ENCODE results near the gene ARG2. TPM values are rescaled to one million over a fixed set of nuclear protein-coding genes. Genes with fewer than 3 reads are reported as not detected.

The ARG2 gene
- total RNA-seq, 1 donor from 2014 or later, result 0.40 TPM

DNA sequence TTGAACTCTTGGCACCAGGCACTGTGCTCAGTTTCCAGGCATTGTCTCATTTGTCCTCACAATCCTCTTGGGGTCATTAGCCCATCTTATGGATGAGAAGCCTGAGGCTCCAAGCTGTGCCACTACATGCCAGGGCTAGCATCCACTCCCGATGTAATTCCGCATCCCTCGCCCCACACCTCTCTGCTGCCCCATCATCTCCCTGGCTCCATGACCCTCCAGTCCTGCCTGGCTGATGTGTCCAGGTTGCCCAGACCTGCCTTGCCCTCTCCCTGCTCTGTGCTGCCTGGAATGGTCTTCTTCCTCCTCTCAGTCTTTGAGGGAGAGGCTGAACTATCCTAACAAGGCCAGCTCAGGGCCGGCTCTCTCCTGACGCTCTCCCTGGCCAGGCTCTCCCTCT, 47.1 kb upstream of the ARG2 start:
- TF ChIP-seq, protein P1, sequence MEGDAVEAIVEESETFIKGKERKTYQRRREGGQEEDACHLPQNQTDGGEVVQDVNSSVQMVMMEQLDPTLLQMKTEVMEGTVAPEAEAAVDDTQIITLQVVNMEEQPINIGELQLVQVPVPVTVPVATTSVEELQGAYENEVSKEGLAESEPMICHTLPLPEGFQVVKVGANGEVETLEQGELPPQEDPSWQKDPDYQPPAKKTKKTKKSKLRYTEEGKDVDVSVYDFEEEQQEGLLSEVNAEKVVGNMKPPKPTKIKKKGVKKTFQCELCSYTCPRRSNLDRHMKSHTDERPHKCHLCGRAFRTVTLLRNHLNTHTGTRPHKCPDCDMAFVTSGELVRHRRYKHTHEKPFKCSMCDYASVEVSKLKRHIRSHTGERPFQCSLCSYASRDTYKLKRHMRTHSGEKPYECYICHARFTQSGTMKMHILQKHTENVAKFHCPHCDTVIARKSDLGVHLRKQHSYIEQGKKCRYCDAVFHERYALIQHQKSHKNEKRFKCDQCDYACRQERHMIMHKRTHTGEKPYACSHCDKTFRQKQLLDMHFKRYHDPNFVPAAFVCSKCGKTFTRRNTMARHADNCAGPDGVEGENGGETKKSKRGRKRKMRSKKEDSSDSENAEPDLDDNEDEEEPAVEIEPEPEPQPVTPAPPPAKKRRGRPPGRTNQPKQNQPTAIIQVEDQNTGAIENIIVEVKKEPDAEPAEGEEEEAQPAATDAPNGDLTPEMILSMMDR (IDR thresholded peaks at IDR 0.05), result no peak
- no peaks in the 10 kb centered on the region for H3K36me3 Mint-ChIP-seq (ENCODE audit: low read depth)
- no peak overlapping the region for H3K4me3 Mint-ChIP-seq
- intact Hi-C loops (cut with micrococcal nuclease), result loop anchor here (10.0 kb wide), 2 partner anchors 408 to 1218 kb away; no protein-coding TSS in a partner anchor
- ChIA-PET CTCF (interaction anchor here (1.2 to 9.1 kb wide), 10 partner anchors 12 to 144 kb away, joined by 3 to 339 read pairs (median 14); partner anchors contain the start of gene TMEM229B), POLR2A (interaction anchor here (1.6 kb wide), 1 partner anchor 28 kb away, joined by 6 read pairs; the partner anchor contains the start of gene PIGH)
- H3K27ac Mint-ChIP-seq, result no peak overlapping the region
- DNase-seq (no peak), ATAC-seq (ENCODE audit: low read depth) (no peak)
- H3K4me1 Mint-ChIP-seq, result peaks cover 3% of the 10 kb centered on the region
- no peaks in the 10 kb centered on the region for H3K9me3 Mint-ChIP-seq
- peaks cover 8% of the 10 kb centered on the region for H3K27me3 Mint-ChIP-seq

DNA sequence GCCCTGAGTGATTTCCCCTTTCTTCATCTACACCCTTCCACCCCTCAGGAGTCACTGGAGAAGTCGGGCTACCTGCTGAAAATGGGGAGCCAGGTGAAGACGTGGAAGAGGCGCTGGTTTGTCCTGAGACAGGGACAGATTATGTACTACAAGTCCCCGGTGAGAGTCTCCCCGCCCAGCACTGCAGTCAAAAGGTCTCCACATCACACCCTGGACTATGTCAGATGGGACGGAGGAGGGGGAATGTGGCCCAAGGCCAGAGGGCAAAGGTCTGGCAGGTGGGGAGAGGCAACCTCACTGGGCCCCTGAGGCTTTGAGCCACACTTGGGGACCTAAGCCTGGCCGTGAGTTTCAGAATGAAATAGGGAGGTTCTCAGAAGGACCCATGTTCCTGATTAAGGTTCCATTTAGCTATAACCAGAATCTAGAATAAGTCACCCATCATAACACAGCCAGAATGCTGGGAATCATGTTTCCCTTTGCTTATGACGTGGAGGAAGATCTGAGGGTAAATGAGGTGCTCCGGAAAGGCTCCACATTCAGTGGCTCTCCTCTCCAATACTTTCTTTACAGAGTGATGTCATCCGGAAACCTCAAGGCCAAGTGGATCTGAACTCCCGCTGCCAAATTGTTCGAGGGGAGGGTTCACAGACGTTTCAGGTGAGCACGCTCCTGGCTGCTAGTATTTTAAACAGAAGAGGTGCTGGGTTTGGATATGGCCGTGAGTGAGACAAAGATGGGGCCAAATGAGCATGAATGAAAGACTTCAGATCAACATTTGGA, 46.3 kb upstream of the ARG2 start:
- Mint-ChIP-seq H3K4me1 (peaks cover 3% of the 10 kb centered on the region), H3K27ac (no peak overlapping the region), H3K9me3 (no peaks in the 10 kb centered on the region), H3K4me3 (no peak overlapping the region), H3K36me3 (ENCODE audit: low read depth) (no peaks in the 10 kb centered on the region), H3K27me3 (peaks cover 4% of the 10 kb centered on the region)
- POLR2A ChIA-PET, result no interaction called here
- DNase-seq (no peak), ATAC-seq (ENCODE audit: low read depth) (no peak)
- TF ChIP-seq, protein P1 (IDR thresholded peaks at IDR 0.05), result no peak
- intact Hi-C loops (cut with micrococcal nuclease), result loop anchor here (10.0 kb wide), 2 partner anchors 409 to 1219 kb away; no protein-coding TSS in a partner anchor
- CTCF ChIA-PET, result interaction anchor here (1.5 to 9.1 kb wide), 2 partner anchors 11 to 145 kb away, joined by 3 to 339 read pairs; no protein-coding TSS in a partner anchor

DNA sequence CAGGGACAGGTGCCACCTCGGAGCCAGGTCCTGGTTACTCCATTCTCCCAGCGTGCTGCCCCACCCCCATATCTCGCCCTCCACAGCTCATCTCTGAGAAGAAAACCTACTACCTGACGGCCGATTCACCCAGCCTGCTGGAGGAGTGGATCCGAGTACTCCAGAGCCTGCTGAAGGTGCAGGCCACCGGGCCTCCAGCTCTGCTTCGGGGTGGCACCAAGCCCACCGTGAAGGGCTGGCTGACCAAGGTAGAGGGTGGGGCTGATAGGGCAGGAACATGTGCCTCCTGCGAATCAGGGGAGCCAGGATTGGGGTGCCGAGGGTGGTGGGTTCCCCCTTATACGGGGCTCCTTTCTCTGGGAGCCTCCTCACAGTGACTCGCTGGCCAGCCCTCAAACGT, 45.6 kb upstream of the ARG2 start:
- intact Hi-C loops (cut with micrococcal nuclease), result loop anchor here (10.0 kb wide), 2 partner anchors 409 to 1219 kb away; no protein-coding TSS in a partner anchor
- no peak for ATAC-seq (ENCODE audit: low read depth)
- CTCF ChIA-PET, result no interaction called here
- TF ChIP-seq, protein P1 (IDR thresholded peaks at IDR 0.05), result no peak
- Mint-ChIP-seq H3K27ac (no peak overlapping the region), H3K27me3 (peaks cover 4% of the 10 kb centered on the region), H3K36me3 (ENCODE audit: low read depth) (no peaks in the 10 kb centered on the region), H3K4me3 (no peak overlapping the region), H3K4me1 (peaks cover 3% of the 10 kb centered on the region), H3K9me3 (no peaks in the 10 kb centered on the region)
- POLR2A ChIA-PET, result no interaction called here
- DNase-seq, result no peak

DNA sequence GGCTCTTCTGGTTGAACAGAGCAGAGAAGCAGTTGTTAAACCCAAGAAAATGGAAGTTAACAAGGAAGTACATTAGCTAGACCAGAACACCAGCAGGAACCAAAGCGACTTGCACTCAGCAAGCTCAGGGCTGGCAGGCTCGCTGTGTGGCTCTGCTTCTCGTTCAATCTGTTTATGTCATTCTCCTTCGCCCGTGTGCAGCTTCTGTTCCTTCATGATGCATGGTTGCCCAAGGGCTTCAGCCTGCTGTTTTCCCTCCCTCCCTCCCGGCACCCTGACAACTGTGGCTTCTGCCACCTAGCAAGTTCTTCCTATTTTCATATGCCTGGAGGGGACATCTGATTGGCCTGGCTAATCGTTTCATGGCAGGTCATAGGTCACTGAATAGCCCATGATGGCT, 44.9 kb upstream of the ARG2 start:
- Mint-ChIP-seq H3K4me3 (no peak overlapping the region), H3K4me1 (peaks cover 3% of the 10 kb centered on the region), H3K27ac (no peak overlapping the region), H3K36me3 (ENCODE audit: low read depth) (no peaks in the 10 kb centered on the region), H3K27me3 (peaks cover 4% of the 10 kb centered on the region), H3K9me3 (no peaks in the 10 kb centered on the region)
- intact Hi-C loops (cut with micrococcal nuclease), result loop anchor here (10.0 kb wide), 2 partner anchors 410 to 1220 kb away; no protein-coding TSS in a partner anchor
- no peak for DNase-seq
- ChIA-PET CTCF (no interaction called here), POLR2A (no interaction called here)
- TF ChIP-seq, protein P1 (IDR thresholded peaks at IDR 0.05), result no peak
- no peak for ATAC-seq (ENCODE audit: low read depth)

DNA sequence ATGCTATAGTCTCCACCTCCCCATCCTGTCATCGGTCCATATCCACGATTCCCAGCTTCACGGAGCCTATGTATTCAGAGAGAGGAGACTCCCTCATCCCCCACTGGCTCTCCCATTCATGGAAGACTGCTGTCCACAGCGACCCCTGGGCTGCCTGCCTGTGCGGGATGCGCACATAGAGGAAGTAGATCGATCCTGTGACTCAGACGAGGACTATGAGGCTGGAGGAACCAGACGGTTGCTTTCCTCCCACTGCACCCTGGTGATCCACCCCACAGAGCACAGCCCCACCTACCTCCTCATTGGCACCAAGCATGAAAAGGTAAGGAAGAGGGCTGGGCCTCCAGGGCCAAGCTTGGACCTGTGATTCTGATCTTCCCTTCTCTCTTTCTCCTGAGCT, 44.0 kb upstream of the ARG2 start:
- intact Hi-C loops (cut with micrococcal nuclease), result loop anchor here (10.0 kb wide), 2 partner anchors 411 to 1221 kb away; no protein-coding TSS in a partner anchor
- ATAC-seq (ENCODE audit: low read depth), result no peak
- ChIA-PET POLR2A (no interaction called here), CTCF (interaction anchor here (0.8 to 1.3 kb wide), 3 partner anchors 9 to 155 kb away, joined by 3 to 10 read pairs (median 3); no protein-coding TSS in a partner anchor)
- Mint-ChIP-seq H3K36me3 (ENCODE audit: low read depth) (no peaks in the 10 kb centered on the region), H3K4me1 (peaks cover 3% of the 10 kb centered on the region), H3K27me3 (peaks cover 4% of the 10 kb centered on the region), H3K9me3 (no peaks in the 10 kb centered on the region), H3K27ac (no peak overlapping the region), H3K4me3 (no peak overlapping the region)
- TF ChIP-seq, protein P1 (IDR thresholded peaks at IDR 0.05), result no peak
- no peak for DNase-seq
